ENCODE results near the gene VEZF1.

DNA sequence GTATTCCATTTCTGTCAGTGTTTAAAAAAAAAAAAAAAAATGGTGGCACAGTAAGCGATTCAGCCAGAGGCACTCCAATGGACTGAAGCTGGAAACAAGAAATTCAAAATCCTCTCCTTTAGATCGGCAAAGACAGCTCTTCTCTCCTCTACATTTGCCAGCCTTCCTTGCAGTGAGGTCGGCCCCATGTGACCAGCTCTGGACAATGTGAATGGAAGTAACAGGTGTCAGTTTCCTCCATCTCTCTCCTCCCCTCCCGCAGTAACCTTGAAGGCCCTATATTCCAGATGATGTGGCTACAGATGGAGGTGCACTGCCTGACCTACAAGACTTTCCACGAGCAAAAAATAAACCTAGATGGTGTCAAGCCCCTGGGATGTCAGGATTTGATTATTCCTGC, 47.8 kb downstream of the VEZF1 start:
- TF ChIP-seq POLR2A (IDR thresholded peaks at IDR 0.05), result no peak
- TF ChIP-seq POLR2AphosphoS5 (IDR thresholded peaks at IDR 0.05), result no peak

All from spleen (tissue), 3 donors.